HG03045 (cell line): ENCODE results near the gene FOXM1.
A peak's percentile ranks its signal among the peaks of the same experiment; 100 is the strongest.
"Not testable (repeated sequence)": the region's sequence is repeated elsewhere in the genome, so short reads cannot be mapped to it uniquely, and the experiment has no call there.

Source experiments
- ATAC-seq: cut with Tn5 transposase; IDR thresholded peaks from one replicate; pipeline ENCODE4 v1.9.1; 2021; ENCODE audit warnings: mild to moderate bottlenecking, moderate library complexity; ENCODE audit not compliant: unreplicated experiment

The FOXM1 gene

DNA sequence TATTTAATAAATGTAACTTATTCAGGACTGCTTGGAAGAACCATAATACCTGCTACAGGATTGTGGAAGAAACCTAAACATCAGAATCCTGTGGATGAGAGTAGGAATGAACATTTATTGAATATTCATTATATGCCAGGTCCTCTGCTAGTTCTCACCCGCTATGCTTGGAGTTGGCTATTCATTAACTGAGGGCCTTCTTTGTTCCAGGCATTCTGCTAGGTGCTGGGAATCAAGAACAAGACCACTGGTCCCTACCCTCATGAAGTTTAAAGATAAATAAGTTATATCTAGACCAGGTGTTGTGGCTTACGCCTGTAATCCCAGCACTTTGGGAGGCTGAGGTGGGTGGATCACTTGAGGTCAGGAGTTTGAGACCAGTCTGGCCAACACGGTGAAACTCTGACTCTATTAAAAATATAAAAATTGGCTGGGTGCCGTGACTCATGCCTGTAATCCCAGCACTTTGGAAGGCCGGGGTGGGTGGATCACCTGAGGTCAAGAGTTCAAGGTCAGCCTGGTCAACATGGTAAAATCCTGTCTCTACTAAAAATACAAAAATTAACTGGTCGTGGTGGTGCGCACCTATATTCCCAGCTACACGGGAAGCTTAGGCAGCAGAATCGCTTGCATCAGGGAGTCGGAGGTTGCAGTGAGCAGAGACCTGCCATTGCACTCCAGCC is 9.9 kb upstream of the FOXM1 start:
- ATAC-seq: no peak

DNA sequence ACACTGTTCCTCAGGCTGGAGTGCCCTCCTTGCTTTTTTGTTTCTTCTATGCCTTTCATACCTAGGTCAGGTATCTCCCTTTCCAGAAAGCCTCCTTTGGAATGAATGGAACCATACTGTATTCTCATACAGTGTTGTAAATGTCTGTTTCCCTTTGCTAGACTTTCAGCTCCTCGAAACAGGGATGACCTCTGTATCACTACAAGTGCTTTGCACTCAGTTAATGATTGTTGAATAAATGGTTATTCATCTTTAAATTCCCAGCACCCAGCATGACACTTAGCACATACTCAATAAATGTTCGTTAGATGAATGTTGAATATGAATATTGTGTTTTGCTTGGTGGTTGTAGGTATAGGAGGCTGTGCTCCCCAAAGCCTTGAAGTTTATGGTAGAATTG is 7.8 kb upstream of the FOXM1 start:
- ATAC-seq: no peak

DNA sequence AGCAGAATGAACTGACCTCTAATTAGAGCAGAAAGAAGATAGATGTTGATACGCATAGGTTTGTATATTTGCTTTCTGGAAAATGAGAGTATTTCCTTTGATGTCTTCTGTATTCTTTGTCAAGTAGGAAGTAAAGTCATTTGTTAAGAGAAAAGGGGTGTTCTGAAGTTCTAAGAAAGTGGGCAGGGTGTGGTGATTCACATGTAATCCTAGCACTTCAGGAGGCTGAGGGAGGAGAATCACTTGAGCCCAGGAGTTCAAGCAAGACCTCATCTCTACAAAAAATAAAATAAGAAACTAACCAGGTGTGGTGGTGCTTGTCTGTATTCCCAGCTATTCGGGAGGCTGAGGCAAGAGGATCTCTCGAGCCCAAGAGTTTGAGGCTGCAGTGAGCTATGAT is 2.9 kb upstream of the FOXM1 start:
- no peak for ATAC-seq

DNA sequence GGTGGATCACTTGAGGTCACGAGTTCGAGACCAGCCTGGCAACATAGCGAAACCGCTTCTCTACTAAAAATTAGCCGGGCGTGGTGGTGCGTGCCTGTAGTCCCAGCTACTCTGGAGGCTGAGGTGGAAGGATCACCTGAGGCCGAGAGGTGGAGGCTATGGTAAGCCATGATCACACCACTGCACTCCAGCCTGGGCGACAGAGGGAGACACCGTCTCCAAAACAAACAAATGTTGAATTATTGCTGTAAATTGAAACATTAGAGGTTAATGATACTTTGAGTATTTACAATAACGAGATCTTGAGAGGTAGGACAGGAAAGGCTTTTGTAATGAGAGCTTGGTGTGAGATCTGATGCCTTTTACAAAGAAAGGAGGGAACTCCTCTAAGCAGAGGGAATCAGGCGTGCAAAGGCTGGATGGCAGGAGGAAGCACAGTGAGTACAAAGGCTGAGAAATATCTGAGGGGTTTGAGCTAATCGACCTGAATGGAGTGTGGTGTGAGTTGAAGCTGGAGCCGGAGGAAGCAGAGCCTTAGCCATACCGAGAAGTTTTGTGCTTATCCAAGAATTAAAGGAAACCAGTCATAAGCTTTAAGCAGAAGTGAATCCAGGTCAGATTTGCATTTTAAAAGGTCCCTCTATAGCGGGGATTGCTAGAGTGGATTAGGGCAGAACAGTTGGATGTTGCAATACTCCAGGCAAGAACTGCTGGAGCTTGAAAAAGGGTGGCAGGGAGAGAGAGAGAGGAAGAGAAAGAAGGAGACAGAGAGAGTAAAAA is 1.2 kb upstream of the FOXM1 start:
- no peak for ATAC-seq

DNA sequence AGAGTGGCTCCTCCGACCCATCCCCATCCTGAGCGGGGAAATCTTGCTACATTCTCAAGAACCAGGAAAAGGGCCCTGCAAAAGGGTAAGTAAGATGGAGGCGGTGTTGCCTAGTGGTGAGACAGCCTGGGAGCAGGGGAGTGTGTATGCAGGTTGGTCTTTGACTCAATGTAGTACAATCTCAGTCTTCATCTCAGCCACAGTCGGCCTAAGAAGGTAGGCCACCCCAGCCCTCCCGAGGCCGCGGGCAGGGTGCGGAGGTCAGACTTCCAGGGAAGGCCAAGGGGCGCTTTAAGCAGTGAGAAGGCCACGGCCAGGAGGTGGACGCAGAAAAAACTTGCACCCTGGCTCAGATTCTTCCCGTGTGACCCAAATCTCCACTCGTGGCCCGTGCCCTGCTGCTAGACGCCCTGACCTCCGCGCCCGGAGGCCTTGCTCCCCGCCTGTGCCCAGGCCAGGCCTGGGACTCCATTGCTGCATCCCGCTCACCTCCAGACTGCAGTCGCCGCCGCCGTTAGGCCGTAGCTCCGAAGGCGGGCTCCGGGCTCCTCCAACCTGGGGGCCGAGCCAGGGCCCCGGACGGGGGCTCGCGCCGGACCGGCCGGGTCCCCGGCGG is 435 bp downstream of the FOXM1 start:
- ATAC-seq: peak; percentile 14

DNA sequence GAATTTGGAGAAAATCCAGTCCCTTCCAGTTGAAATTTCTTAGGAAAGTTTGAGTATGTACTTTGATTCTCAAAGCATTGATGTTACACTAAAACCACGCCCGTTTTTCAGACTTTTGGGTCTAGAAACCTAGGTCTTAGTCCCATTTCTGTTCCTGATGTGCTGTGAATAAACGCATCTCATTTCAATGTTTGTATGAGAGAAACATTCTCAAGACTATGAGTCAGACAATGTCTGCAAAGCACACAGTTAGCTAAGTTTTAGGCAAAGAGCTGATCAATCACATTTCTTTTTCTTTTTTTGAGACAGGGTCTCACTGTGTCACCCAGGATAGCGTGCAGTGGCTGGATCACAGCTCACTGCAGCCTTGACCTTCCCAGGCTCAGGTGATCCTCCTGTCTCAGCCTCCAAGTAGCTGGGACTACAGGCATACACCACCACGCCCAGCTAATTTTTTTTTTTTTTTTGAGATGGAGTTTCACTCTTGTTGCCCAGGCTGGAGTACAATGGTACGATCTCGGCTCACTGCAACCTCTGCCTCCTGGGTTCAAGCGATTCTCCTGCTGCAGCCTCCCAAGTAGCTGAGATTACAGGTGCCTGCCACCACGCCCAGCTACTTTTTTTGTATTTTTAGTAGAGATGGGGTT is 7.9 kb downstream of the FOXM1 start:
- not testable (repeated sequence) for ATAC-seq

DNA sequence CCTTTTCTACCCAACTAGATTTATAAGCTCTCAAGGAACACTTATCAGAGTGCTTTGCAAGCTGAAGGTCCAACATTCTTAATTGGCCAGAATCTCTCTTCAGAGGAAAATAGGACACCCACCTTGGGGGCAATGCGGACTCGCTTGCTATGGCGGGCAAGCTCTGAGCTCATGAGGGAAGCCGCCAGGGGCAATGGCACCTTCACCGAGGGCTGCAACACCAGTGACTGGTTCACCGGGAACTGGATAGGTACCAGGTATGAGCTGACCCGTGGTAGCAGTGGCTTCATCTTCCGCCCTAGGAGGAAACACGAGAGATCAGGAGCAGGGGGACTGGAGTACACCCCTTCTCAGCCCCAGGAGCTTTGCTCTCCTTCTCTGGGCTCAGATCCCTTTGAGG is 12.8 kb downstream of the FOXM1 start:
- ATAC-seq: no peak

DNA sequence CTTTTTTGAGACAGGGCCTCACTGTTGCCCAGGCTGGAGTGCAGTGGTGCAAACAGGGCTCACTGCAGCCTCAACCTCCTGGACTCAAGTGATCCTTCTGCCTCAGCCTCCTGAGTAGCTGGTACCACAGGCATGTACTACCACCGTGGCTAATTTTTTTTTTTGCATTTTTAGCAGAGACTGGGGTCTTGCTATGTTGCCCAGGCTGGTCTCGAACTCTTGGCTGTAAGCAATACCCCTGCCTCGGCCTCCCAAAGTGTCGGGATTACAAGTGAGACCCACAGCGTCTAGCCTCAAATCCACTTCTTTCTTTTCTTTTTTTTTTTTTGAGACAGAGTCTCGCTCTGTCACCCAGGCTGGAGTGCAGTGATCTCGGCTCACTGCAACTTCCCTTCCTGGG is 13.6 kb downstream of the FOXM1 start:
- not testable (repeated sequence) for ATAC-seq

DNA sequence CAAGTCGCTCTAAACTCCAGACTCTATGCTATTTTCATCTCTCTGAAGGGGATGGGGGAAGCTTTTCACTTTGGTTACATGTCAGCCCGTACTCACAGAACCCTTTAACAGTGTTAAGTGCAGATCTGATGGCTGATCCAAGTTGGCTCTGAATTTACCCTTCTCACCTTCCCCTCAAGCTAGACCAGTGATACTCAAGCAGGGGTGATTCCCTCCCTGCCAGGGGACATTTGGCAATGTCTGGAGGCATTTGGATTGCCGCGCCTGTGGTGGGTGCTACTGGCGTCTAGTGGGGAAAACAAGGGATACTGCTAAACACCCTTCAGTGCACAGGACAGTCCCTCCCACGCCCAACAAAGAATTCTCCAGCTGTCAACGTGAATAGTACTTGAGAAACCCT is 14.1 kb downstream of the FOXM1 start:
- ATAC-seq: no peak

DNA sequence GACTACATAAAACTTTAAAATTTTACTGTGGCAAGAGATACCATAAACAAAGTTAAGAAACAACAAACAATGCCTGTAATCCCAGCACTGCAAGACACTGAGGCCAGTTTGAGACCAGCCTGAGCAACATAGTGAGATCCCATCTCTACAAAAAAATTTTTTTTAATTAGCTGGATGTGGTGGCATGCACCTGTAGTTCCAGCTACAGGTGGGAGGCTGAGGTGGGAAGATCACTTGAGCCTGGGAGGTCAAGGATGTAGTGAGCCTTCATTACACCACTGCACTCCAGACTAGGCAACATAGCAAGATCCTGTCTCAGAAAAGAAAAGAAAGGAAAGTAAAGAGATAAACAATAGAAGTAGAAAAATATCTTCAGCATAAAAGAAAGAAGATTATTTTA is 16.8 kb downstream of the FOXM1 start:
- ATAC-seq: no peak

DNA sequence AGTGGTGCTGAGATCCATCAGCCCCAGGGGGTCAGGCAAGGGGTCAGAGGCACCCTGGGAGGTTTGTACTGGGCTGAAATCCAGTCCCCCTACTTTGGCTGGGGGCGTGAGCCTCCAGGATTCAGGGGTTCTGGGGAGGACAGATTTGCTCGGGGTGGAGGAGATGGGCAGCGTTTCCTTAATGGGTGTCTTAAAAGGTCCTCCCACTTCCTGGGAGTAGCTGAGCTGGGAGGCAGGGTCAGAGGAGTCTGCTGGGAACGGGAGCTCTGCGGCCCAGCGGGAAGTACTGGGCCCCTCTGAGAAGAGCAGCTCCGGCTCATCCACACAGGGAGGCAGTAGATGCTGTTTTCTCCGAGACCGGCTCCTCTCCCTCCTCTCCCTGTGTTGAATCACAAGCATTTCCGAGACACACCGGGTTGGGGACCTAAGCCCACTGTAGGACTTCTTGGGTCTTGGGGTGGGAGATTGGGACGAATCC is 18.0 kb downstream of the FOXM1 start:
- no peak for ATAC-seq

DNA sequence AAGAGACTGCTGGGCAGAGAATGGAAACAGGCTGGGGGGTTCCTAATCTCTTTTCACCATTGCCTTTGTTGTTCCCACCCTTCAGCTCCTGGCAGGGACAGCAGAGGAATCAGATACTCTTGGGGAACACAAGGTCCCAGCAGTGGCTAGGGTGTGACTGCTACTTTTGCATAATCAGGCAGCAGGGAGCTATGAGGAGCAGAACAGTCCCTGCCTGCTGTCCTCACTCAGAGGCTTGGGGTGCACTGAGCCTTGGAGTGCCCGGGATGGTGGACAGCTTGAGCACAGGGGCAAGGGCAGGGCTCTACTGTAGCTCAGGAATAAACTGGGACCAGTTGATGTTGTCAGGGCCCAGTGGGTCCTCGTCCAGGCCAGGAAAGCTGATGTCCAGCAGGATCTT is 18.6 kb downstream of the FOXM1 start:
- no peak for ATAC-seq

DNA sequence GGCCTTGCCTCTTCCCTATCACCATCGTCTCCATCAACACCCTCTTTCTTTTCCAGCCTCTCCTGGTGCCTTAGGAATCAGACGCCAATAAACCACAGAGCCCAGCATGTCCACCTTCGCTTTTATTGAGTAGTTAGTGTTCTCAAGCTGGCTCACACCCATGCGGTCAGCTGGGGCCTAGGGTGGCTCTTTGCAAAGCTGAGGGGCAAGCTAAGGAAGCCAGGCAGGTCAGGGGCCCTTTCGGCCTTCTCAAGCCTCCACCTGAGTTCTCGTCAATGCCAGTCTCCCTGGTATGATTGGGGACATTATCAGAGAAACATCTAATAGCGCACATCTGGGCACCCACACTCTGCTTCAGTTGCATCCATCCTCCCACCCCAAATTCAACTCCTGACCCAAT is 19.4 kb downstream of the FOXM1 start:
- no peak for ATAC-seq

DNA sequence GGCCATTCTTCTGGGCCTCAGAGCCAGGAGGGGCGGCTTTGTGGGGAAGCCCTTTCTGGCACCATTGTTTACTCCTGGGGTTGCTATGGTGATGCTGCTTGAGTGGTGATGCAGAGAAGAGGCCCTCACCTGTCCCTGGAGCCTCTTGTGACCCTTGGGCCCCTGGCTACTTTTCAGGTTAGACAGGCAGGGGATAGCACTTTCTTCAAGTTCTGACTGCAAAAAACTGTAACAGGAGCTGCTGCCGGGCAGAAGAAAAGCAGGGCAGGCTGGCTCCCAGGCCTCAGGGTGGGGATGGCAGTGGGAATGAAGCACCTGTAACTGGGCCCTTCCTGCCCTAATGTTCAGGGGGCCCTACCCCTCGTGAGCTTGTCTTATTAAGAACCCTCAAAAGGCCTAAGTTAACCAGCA is 19.9 kb downstream of the FOXM1 start, which contains the start of gene TEX52:
Gene TEX52 (minus strand): TSS at position 19 of the 411 bp plus-strand sequence. CDS start 13 bp downstream, at position 6.
- no peak for ATAC-seq

DNA sequence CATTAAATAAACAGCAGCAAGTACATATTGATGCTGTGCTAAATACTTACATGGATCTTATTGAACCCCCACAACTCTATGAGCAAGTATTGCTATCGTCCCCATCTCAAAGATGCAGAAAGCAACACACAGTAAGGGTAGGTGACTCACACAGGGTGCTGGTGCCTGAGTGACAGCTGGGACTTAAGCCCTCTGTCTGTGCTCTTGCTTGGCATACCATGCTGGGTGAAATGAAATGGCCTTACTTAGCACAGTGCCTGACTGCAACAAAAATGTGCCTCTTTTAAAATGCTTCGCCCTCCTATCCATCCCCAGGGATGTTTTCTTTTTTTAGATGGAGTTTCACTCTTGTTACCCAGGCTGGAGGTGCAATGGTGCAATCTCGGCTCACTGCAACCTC is 20.9 kb downstream of the FOXM1 start:
- no peak for ATAC-seq

DNA sequence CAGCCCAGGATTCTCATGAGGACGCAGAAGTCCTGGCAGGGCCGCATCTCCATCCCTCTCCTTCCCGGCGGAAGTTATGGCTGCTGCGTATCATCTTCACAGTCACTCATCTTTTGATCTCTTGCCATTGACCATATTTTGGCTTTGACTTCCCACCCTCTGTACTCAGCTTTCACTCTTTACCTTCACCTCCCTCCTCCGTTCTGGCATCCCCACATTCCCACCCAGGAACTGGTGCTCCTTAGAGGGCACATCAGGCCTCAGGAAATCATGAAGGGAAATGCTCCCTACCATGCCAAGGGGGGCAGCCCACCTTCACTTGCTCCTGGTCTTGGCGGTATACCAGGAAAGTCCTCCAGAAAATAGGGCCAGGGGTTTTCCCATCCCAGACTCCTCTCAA is 21.4 kb downstream of the FOXM1 start:
- no peak for ATAC-seq

DNA sequence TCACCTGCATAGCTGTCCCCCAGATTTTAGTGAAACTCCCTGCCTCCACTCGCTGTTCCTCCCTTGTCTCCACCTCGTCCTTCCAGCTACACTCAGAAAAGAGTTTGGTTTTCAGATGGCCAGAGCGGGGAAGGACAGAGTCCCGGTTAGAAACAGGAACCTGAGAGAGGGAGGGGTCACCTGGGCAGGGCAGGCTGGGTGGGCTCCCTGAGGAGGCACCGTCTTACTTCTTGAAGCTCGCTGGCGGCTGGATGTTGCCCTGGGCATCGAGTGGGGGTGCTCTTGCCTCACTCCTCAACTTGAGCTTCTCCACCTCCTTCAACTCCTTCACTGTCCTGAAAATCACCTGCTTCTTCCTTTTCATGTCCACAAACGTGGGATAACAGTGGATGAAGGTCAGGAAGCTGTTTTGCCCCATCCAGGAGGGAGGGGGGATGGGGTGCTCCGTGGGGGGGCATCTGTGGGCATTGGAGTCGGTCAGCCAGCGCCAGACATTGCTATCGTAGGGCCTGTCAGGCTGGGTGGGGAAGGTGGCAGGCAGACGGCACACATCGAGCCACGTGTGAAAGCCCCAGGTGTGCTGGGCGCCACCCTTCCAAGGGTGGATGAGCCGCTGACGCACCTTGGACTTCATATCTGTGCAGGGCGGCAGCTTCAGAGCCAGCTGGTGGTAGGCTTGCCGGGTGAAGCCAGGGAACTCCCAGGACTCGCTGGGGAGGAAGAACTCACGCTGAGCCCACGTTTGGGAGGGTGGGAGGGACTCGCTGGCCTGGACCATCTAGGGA is 22.1 kb downstream of the FOXM1 start:
- ATAC-seq: no peak

DNA sequence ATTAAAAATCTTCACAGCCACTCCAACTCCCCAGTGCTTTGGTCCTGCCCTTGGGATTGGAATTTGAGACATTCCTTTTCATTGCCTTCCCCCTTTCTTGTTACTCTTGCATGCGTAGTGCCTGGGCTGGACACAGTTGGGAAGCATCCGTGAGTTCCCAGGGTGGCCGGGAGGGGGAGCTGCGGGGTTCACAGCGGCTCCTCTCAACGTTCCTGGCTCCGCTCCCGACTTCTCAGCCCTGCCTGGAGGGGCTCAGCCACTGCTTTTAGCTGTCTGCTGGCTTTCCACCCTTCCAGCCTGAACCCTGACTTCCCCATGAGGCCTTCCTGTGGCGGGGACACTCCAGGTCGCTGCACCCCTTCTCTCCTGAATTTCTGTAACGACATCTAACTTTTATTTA is 23.3 kb downstream of the FOXM1 start:
- no peak for ATAC-seq

DNA sequence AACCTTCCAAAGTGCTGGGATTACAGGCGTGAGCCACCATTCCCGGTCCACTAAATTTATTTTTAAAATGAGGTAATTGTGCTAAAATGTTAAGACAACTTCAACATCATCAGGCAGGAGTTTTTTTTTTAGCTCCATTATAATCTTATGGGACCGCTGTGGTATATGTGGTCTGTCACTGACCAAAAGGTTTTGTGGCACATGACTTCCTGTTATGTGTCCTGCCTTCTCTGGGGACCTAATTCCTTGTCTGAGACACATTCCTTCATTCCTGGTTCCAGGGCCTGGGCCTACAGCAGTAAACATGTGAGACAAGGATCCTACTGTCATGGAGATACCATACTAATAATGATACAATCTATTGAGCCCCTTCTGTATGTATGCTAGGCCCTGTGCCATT is 25.0 kb downstream of the FOXM1 start:
- ATAC-seq: no peak

DNA sequence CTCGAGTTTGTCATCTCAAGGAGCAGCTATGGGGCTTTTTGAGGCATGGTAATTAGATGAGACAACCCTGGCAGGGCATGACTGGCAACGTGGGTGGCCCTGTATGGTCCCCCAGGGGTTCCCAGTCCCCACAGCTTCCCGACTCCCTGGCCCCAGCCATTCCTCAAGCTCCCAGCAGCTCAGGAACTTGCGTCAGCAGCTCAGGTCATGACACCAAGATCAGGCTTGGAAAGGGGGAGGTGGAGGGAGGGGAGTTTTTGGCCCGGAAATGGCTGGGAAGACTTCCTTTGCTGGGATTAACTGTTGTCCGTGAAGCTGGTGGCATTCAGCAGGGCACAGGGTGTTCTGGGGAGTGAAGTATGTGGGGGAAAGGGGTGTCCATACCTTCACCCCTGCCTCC is 31.7 kb downstream of the FOXM1 start:
- ATAC-seq: no peak

DNA sequence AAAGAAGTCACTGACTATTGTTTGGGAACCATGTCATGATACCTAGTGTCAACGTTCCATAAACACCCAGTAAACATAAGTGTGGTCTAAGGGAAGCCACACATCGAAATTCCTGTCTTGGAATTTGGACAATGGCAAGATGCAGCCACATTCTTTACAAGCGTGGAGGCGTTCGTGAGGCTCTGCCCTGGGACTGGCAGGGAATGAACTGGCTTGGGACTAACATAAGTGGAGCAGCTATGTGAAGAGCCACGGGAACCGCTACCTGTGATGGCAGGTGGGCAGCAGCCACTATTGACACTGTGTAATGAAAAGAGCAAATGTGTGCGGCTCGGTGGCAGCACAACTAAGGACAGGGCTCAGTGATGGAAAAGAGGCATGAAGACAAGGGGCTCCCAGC is 32.2 kb downstream of the FOXM1 start:
- ATAC-seq: no peak
